ENCODE results near the gene LMOD2.

The LMOD2 gene

DNA sequence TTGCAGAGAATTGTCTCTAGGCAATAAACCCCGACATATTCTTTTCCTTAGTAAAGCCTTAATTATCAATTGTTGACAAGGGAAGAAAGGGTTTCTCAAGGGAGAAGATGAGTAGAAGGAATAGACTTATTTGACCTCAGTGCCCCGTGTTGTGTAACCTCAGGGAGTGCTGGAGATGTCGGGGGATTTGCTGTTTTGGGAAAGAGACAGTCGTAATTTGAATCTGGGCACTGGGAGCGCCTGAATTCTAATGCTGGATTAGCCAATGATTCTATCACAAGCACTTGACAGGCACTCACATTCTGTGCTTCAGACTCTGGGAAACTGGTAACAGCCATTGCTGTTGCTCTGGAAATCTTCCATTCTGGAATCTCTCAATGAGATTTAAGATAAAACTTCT, 13.8 kb upstream of the LMOD2 start:
- no peak for DNase-seq

DNA sequence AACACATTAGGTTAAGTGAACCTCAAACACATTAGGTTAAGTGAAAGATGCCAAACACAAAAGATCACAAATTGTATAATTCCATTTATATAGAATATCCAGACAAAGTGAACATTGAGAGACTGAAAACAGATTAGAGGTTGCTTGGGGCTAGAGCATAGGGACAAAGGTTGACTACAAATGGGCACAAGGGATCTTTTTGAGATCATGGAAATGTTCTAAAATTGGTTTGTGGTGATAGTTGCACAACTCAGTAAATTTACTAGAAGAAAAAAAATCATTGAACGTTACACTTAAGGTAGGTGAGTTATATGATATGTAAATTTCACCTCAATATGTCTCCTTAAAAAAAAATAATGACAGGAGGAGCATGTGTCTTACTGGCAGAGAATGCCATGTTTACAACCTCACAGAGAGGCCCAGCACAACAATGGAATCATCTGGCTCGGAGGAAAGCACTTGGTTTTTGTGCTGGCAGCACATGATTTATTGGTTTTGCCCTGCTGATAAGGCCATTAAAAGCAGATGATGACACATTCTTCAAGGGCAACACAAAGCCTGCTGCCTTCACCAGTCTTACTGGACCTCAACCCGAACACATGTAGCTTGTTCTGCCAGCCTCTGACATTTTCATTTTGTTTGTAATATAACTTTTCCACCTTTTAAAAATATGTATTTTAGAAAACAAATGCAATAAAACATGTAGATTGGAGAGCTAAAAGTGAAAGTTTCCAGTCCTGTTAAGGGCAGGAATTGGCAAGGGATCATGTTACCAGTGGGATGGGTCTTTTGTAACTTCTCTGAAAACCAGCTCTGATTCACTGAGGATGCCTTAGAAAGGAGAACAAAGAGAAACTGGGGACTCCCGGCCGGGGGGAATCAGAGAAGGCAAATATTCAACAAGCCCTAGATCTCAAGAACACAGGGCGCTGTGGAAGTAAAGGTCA, 11.9 kb upstream of the LMOD2 start:
- DNase-seq: no peak

DNA sequence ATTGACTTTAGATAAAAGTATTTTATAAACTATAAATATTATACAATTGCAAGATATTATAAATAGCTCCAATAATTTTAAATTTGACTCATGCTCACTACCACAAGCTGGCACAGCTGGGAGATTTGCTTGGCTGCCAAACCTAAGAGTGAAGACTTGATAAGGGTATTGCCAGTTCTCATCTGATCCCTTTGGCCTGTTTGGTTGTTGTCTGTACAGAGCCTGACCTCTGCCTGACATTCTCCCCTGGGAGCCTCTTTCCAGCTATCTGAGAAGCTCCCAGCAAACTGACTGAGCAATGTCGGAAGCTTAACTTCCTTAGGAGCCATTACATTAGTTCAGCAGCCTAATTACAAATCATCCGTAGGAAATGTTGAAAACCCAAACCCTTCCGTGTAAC, 10.2 kb upstream of the LMOD2 start:
- DNase-seq: no peak

DNA sequence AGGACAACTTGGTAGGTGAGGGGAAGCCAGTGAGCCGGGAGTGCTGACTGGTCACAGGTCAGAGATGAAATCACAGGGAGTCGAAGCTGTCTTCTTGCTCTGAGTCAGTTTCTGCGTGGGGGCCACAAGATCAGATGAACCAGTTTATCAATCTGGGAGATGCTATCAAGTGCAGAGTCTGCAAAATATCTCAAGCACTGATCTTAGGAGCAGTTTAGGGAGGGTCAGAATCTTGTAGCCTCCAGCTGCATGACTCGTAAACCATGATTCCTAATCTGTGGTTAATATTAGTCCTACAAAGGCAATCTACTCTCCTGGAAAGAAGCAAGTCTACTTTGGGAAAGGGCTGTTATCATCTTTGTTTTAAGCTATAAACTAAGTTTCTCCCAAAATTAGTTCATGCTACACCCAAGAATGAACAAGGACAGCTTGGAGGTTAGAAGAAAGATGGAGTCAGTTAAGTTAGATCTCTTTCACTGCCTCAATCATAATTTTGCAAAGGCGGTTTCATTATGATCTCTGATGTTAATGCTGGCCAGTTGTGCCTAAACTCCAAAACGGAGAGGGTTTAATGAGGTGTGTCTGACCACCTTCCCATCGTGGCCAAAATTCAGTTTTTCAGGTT, 8.4 kb upstream of the LMOD2 start:
- no peak for DNase-seq

DNA sequence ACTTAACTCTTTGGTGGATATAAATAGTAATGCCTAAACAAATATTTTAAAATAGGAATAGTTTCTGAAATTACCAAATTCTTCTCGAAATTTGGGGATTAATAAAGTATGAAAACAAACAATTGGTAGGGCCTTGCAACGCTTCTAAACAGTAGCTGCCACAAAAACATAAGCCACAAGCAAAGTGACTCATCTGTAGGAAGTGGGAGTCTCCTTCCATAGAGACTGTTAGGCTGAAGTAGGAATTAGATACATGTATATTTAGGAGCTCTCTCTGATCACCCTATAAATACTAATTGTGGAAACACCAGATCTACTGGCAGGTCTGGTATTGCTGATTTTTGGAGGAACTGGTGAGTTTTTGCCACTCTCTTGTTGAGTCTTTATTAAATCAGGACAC, 5.7 kb upstream of the LMOD2 start:
- no peak for DNase-seq

DNA sequence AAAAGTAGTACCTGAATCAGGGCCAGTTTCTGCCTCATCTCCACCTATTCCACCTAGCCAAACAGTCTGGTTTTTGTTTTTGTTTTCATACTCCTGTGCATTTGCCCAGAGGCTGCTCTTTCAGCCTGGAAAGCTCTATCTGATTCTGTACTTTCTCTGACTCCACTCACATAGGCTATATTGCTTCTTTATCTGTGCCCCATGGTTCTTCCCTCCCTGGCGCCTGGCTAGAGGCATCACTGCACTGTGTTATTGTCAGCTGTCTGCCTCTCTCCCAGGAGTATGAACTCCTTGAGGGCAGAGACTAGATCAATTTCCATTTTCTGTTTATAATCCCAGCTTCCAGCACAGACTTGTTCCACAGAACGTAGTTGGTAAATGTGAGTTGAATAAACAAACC, 5.1 kb upstream of the LMOD2 start:
- DNase-seq: no peak

DNA sequence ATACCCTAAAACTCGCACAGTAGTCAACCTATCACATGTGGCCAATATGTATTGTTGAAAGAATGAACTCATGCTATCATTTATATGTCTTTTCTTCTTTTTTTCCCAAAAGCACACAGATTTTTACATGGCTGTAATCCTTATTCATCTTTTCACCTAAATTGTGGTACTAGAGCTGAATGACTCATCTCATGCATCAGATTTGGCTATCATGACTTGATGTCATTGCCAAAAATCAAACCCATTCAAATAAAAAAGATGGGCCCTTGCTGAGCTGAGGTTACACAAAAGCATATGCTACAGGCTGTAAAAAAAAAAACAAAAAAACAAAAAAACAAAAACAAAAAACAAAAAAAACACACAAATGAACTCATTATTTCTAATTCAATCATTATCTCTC, 3.3 kb upstream of the LMOD2 start:
- no peak for DNase-seq

DNA sequence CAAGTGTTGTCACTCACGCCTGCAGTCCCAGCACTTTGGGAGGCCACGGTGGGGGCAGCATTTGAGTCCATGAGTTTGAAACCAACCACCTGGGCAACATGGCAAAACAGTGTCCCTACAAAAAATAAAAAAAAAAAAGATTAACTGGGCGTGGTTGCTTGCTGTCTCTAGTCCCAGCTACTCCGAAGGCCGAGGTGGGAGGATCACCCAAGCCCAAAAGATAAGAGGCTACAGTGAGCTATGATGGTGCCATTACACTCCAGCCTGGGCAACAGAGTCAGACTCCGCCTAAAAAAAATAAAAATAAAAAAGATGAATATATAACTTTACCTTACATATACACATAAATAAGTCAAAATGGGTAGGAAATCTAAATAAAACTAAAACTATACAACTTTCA, 2.5 kb upstream of the LMOD2 start:
- no peak for DNase-seq

DNA sequence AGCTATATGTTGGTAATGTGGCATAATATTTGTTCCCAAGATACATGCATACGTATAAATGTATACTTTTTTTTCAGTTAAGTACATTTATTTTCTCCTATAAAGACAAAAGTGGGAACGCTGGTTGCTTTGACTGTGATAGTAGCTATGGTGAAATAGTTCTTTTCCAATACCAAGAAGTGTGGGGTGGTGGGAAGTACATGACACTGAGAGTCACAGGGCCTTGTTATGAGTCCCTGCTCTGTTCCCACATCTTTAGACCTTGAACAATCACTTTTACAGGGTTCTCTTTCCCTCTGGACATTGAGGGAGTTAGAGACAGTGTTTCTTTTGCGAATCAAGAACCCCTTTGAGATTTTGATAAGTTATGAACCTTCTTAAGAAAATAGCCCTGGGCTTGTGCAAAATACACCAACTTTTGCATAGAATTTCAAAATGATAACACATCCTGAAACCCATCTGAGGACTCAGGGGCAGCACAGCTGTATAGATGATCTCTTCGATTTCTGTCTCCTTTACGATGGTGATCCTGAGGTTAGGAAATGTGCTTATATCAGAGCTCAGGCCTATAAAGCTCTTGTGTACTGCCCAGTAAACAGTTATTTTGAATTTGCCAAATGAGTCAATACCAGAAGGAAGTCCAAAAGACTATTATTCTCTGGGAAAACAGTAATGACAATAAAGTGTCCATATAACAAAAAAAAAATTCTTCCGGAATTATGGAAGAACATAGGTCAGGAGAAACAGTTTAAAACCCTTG, 1.1 kb downstream of the LMOD2 start:
- DNase-seq: no peak

DNA sequence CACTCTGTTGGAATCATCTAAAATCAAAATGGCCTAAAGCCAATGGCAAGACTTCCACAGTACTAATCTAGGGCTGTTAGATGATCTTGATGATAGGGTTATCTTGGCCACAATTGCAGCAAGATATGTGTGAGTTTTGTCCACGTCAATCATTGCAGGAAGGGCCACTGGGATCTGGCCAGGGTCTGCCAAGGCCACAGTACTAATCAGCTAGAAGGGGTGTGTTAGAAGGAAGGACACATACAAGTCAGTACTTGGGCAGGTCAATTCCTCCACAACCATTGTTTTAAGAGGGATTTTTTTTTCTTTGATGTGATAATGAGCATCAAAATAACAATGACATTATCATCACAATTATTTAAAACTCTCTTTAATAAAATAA, 1.6 kb downstream of the LMOD2 start:
- DNase-seq: no peak

DNA sequence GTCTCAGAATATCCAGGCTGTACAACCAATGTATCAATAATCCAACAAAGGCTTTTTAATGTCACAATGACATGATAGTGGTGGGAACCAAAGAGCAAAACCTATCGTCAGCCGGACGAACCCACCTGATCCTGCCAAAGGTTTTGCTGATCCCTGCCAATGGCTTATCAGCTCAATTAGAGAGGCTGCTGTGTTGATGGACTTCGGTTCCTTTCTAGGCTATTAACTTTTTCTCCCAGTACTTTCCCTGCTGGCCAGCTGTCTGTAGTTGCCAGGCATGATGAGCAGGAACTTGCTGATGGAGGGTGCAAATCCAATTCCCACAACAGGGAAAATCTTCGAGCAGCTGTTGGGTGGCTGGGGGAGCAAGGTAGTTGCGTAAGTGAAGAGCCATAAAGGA, 2.4 kb downstream of the LMOD2 start:
- DNase-seq: no peak

DNA sequence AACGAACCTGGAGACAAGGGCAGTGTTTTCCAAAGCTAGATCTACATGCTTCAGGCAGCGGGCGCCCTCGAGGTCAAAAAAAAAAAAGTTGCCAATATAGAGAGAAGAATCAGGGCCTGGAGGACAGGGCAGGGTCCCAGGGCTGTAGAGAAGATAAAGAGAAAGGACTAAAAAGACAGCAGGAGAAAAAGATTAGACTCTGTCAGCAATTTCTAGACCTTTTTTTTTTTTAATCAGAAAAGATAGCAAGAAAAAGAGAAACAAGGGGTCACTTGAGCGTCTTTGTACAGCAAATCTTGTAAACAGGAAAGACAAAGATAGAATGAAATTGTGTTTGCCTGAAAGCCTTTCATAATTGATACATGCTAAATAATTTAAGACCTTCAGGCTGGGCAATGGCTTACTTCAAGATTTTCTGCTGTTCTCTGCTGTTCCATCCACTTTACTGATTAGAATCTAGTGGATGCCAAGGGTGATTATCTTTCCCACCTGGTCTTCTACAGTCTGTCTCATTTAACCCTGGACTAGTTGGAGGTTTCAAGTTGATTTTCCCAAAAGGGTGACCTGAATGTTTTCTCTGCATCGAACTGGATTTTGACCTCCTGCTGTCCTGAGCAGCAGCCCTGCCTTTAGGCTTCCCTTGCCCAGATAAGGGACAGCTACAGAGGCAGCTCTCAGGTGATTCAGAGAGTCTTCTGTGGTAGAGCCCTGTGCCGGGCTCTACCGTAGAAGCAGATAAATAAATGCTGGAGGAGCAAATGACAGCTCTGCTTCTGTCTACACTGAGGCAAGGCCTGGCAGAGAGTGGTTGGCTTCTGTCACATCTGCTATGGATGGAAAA, 5.1 kb downstream of the LMOD2 start:
- no peak for DNase-seq

DNA sequence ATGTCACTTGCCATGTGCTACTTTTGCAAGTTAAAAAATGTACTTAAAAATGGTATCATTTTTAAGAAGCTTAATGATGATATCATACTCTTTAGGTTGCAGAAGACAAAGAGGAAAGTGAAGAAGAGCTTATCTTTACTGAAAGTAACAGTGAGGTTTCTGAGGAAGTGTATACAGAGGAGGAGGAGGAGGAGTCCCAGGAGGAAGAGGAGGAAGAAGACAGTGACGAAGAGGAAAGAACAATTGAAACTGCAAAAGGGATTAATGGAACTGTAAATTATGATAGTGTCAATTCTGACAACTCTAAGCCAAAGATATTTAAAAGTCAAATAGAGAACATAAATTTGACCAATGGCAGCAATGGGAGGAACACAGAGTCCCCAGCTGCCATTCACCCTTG, 6.1 kb downstream of the LMOD2 start:
- no peak for DNase-seq

DNA sequence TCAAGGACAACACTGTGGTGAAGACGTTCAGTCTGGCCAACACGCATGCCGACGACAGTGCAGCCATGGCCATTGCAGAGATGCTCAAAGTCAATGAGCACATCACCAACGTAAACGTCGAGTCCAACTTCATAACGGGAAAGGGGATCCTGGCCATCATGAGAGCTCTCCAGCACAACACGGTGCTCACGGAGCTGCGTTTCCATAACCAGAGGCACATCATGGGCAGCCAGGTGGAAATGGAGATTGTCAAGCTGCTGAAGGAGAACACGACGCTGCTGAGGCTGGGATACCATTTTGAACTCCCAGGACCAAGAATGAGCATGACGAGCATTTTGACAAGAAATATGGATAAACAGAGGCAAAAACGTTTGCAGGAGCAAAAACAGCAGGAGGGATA, 6.6 kb downstream of the LMOD2 start:
- DNase-seq: no peak

DNA sequence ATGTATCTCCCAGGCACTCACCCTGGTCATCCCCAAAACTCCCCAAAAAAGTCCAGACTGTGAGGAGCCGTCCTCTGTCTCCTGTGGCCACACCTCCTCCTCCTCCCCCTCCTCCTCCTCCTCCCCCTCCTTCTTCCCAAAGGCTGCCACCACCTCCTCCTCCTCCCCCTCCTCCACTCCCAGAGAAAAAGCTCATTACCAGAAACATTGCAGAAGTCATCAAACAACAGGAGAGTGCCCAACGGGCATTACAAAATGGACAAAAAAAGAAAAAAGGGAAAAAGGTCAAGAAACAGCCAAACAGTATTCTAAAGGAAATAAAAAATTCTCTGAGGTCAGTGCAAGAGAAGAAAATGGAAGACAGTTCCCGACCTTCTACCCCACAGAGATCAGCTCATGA, 7.1 kb downstream of the LMOD2 start:
- no peak for DNase-seq

DNA sequence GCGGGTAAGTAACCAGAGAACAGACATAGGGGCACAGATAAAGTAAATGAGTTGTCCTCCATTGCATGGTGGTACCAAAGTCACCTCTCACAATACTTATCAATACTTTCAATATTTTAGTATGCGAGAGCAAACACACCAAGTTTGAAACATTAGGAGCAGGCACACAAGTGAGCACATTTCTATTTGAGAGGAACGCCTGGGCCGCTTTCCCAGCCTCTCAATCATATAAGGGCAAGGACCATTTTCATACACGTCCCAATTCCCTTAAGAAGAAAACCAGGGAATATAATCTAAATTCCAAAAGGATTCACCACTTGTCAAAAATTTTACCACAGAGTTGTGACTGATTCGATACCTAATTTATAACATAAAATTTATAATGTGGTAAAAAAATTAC, 7.5 kb downstream of the LMOD2 start:
- DNase-seq: no peak

DNA sequence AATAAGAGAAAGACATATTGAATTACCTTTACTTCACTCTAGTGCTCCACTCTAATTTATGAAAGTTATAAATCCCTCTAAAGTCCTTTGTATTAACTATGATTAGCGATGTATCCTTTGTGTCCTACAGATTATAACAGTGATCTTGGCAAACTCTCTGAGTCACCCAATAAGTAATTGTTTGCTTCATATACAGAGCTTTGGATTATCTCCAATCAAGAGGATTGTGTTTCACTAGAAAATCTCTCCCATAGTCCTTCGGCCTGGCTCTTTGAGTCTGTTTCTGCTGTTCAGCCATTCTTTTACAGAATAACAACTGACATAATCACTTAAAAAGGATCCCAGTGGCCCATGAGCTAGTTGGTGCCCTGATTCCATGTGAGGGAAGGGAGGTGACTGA, 9.5 kb downstream of the LMOD2 start:
- no peak for DNase-seq

DNA sequence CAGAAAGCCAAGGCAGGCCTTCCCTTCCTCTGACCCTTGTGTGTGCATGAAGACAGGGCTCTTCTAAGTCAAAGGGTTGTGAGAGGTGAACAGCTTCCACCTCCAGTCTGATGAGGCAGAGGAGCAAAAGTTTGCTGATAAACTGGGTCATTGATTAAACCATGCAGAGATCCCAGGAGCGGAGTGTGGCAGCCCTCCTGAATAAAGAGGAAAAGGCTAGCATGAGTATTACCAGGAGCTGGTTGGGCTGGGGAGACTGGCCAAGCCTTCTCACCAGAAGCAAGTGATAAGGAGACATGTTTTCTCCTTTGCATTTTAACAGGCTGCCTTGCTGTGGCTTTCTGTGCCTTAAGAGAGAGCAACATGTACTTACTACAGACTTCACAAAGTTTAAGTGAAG, 10.2 kb downstream of the LMOD2 start:
- no peak for DNase-seq

DNA sequence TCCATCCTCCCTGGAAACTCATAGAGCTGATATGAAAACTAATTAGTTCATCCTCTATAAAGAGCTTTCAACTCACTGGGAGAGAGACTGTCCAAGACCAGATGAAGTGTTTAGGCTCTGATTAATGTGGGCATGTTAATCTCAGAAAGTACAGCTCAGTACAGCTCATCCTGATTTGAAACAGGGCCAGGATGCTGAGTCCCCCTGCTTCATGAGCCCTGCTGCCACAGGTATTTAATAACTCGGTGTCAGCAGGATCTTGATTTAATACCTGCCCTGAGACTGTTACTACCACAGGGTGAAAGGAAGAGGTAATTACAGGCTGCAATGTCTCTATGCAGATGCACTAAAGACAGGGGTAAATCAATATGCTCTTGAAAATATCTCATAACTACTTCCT, 10.8 kb downstream of the LMOD2 start:
- DNase-seq: no peak

DNA sequence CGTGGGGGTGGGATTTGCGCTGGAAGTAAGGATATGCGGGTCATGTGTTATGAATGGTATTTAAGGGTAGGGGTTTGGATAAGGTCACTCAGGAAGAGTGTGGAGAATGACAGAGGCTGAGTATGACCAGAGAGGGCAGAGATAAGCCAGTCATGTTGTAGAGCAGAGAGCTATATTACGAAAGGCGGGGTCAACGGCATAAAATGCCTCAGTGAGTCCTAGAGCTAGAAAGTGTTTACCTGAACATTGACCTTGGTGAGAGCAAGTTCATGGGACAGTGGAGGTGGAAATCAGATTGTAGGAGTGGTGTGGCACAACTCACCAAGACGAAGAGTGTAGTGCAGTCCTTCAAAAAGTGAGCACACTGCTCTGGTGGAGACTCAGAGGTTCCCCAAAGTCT, 13.8 kb downstream of the LMOD2 start:
- DNase-seq: no peak

DNA sequence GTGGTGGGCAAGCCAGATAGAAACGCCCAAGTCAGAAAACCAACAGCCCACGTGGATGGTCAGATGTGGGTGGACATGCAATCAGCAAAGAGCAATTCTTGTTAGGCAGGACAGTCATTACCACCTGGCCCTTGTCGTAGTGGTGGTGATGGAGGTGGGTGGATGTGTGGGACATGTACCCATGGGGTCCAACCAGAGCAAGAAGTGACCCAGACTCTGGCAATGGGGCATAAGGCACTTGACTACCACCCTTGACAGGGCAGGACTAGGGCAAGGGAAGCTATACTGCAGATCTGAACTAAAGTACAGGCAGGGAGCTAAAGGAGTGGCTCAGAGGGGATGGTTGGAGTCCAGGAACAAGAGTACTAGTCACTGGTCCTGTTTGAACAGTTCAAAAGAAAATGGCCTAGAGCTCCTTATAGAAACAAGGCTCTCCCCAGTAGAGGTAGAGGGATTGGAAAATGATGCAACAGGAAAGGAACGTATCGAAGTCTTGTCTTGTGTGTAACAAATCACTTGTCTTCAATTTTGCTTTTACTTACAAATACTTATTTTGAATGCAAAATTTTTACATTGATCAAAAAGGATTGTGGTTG, 17.6 kb downstream of the LMOD2 start:
- DNase-seq: no peak

DNA sequence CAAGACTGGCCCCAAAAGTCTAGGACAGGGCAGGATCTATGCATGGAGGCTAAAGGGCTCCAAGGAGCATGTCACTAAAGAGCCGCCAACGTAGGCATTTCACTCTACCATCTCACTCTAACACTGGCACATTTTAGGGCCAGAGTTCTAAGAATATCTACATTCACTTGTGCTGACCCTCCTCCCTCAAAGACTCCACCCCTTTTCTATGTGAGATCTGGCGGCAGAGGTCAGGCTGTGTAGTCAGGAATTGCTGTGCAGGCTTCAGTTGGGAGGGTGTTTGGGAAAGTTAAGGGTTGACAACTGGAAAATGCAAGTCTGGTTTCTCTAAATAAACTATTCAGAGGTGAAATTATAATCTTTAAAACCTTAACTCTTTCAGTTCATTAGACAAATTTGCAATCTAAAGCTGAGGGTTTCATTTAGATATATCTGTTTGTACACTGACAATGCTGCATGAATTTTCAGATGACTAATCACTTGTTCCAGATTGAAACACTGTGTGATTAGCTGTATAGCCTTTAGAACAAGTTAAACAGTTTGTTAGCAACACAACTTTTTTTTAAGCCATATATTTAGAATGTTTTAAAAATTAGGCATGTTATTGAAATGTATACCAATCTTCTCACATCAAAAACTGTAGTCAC, 18.2 kb downstream of the LMOD2 start:
- no peak for DNase-seq

Measured in stimulated activated CD4-positive, alpha-beta T cell treated with anti-CD3 and anti-CD28 coated beads, Interleukin-12 subunit alpha, Interleukin-12 subunit beta, amount 100 ng/mL, for 4 hours (primary cell).